ENCODE results near the gene PTPRM.

The PTPRM gene

GRCh38 chr18:7567474-7568425 lies 634 bp downstream of the PTPRM start:
- DNase-seq (ENCODE audit: low spot score): no peak

- DNase-seq (ENCODE audit: low spot score): no peak
Observed at GRCh38 chr18:7568426-7568825, 1.3 kb downstream of the PTPRM start.

GRCh38 chr18:7571626-7572025 lies 4.5 kb downstream of the PTPRM start:
- DNase-seq (ENCODE audit: low spot score): no peak

- no peak for DNase-seq (ENCODE audit: low spot score)
Observed at GRCh38 chr18:7572822-7573221, 5.7 kb downstream of the PTPRM start.

- no peak for DNase-seq (ENCODE audit: low spot score)
Observed at GRCh38 chr18:7575465-7576028, 8.4 kb downstream of the PTPRM start.

GRCh38 chr18:7576077-7576476 lies 9.0 kb downstream of the PTPRM start:
- no peak for DNase-seq (ENCODE audit: low spot score)

GRCh38 chr18:7576685-7577084 lies 9.6 kb downstream of the PTPRM start:
- DNase-seq (ENCODE audit: low spot score): no peak

GRCh38 chr18:7577706-7578105 lies 10.6 kb downstream of the PTPRM start:
- no peak for DNase-seq (ENCODE audit: low spot score)

- no peak for DNase-seq (ENCODE audit: low spot score)
Observed at GRCh38 chr18:7579176-7579917, 12.2 kb downstream of the PTPRM start.

- DNase-seq (ENCODE audit: low spot score): no peak
Observed at GRCh38 chr18:7579918-7580542, 12.9 kb downstream of the PTPRM start.

- no peak for DNase-seq (ENCODE audit: low spot score)
Observed at GRCh38 chr18:7584646-7585275, 17.6 kb downstream of the PTPRM start.

- no peak for DNase-seq (ENCODE audit: low spot score)
Observed at GRCh38 chr18:7585276-7585670, 18.2 kb downstream of the PTPRM start.

GRCh38 chr18:7586379-7586778 lies 19.3 kb downstream of the PTPRM start:
- no peak for DNase-seq (ENCODE audit: low spot score)

- no peak for DNase-seq (ENCODE audit: low spot score)
Observed at GRCh38 chr18:7590826-7591560, 23.9 kb downstream of the PTPRM start.

- DNase-seq (ENCODE audit: low spot score): no peak
Observed at GRCh38 chr18:7592305-7593071, 25.4 kb downstream of the PTPRM start.

- no peak for DNase-seq (ENCODE audit: low spot score)
Observed at GRCh38 chr18:7593218-7593819, 26.2 kb downstream of the PTPRM start.

- no peak for DNase-seq (ENCODE audit: low spot score)
Observed at GRCh38 chr18:7596147-7596546, 29.0 kb downstream of the PTPRM start.

GRCh38 chr18:7597500-7597899 lies 30.4 kb downstream of the PTPRM start:
- DNase-seq (ENCODE audit: low spot score): no peak

GRCh38 chr18:7598167-7599047 lies 31.3 kb downstream of the PTPRM start:
- DNase-seq (ENCODE audit: low spot score): no peak

Measured in CD4-positive, alpha-beta T cell treated with Interleukin-6 at 100 ng/mL for 8 hours (primary cell).